Mesenteric fat pad (tissue), 1 donor: ENCODE measurements around the gene CTSC. TPM values are rescaled to one million over a fixed set of nuclear protein-coding genes. Genes with fewer than 3 reads are reported as not detected.
"Not testable (repeated sequence)": the region's sequence is repeated elsewhere in the genome, so short reads cannot be mapped to it uniquely, and the experiment has no call there.

ENCODE experiments used
- DNase-seq: peaks from one replicate; pipeline ENCODE4 v3.0.0-alpha.2; 2020; ENCODE audit warnings: low spot score
- total RNA-seq: library from RNA; stranded (reverse); fragmentation: NEBNext Ultra II Directional; extraction: Animal tissue kit (Norgen Biotek cat#: 25700); gene quantifications from one replicate; pipeline ENCODE4 v1.2.1, GENCODE V29; 2021
- donor health status: DM: yes; HTN: yes; CAD: no.

Gene CTSC
- total RNA-seq, 1 donor from 2014 or later = 265 TPM

GRCh38 chr11:88353386-88353785 is 15.8 kb upstream of the CTSC start:
- DNase-seq = no peak

GRCh38 chr11:88352139-88352538 is 14.6 kb upstream of the CTSC start:
- DNase-seq = no peak

- DNase-seq = no peak
Measured at GRCh38 chr11:88348870-88349269, 11.3 kb upstream of the CTSC start.

- no peak for DNase-seq
Measured at GRCh38 chr11:88345949-88346348, 8.4 kb upstream of the CTSC start.

GRCh38 chr11:88345408-88345807 is 7.9 kb upstream of the CTSC start:
- no peak for DNase-seq

GRCh38 chr11:88344869-88345268 is 7.3 kb upstream of the CTSC start:
- DNase-seq = no peak

GRCh38 chr11:88341522-88342251 is 4.2 kb upstream of the CTSC start:
- no peak for DNase-seq

- DNase-seq = no peak
Measured at GRCh38 chr11:88340366-88340935, 2.9 kb upstream of the CTSC start.

- DNase-seq = no peak
Measured at GRCh38 chr11:88337987-88338668, 592 bp upstream of the CTSC start.

GRCh38 chr11:88335284-88335683 is 2.3 kb downstream of the CTSC start:
- DNase-seq = no peak

GRCh38 chr11:88333862-88334261 is 3.7 kb downstream of the CTSC start:
- no peak for DNase-seq

- DNase-seq = no peak
Measured at GRCh38 chr11:88332851-88333250, 4.7 kb downstream of the CTSC start.

- no peak for DNase-seq
Measured at GRCh38 chr11:88330826-88331428, 6.6 kb downstream of the CTSC start.

GRCh38 chr11:88329563-88330250 is 7.8 kb downstream of the CTSC start:
- DNase-seq = no peak

GRCh38 chr11:88327462-88328143 is 9.9 kb downstream of the CTSC start:
- DNase-seq = no peak

GRCh38 chr11:88327061-88327460 is 10.5 kb downstream of the CTSC start:
- no peak for DNase-seq

GRCh38 chr11:88326099-88326498 is 11.4 kb downstream of the CTSC start:
- no peak for DNase-seq

- no peak for DNase-seq
Measured at GRCh38 chr11:88324562-88325345, 12.8 kb downstream of the CTSC start.

- not testable (repeated sequence) for DNase-seq
Measured at GRCh38 chr11:88322881-88323280, 14.7 kb downstream of the CTSC start.

- DNase-seq = not testable (repeated sequence)
Measured at GRCh38 chr11:88321412-88321811, 16.1 kb downstream of the CTSC start.
